H1 (cell line): ENCODE results near the gene SEC16A.

Experiments used
- POLR2AphosphoS5 ChIP-seq: IDR thresholded peaks from 2 replicates; pipeline ENCODE4 v1.6.1; 2011; ENCODE audit warnings: low read depth, low read length
- SIX5 ChIP-seq: IDR thresholded peaks from 2 replicates; pipeline ENCODE4 v1.6.1; 2011; ENCODE audit warnings: mild to moderate bottlenecking, low read depth, low read length
- TF ChIP-seq, protein P1 (sequence below), 3 experiments: IDR thresholded peaks; 1 replicate in 2 of 3; 2 replicates in 1 of 3; pipeline versions ENCODE4 v1.5.1 to v1.6.1; 2011; ENCODE audit warnings: low read length in 3 of 3, mild to moderate bottlenecking in 3 of 3, inconsistent platforms in 2 of 3, low read depth in 1 of 3, moderate library complexity in 1 of 3; ENCODE audit not compliant: insufficient read depth in 1 of 3; ENCODE audit errors: control extremely low read depth in 1 of 3

DNA sequence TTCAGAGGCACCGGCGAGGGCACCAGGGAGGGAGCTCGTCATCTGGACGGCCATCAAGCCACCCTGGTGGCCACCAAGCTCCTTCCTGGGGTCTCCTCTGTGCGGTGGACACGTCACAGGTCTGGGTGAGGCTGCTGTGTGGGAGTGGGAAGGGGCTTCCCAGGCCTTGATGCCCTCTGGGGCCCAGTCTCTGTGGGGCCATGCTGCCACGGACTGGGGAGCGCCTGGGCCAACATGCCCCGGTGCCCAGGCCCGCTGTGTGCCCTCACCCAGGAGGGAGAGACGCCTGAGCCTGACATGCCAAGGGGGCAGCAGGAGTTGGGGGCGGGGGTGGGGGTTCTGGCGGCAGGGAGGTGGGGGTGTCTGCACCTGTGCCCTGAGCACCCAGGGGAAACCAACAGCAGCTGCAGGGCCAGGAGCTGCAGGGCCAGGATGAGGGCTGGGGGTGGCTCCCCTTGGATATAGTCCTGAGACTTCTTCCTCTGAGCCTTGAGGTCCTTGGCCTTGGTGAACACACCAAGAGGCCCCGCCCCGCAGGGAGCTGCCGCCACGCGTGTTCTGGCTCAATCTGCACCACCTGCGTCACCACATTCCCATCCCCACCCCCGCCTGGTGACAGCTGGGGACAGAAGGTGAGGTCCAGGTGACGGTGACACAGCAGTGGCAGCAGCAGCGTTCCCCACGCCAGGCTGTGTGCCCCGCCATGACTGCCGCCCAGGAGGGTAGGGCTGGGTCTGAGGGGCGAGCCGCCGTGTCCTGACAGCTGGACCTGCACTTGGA lies 15.3 kb upstream of the SEC16A start:
- TF ChIP-seq SIX5, result no peak
- no peak for TF ChIP-seq POLR2AphosphoS5
- TF ChIP-seq, protein P1, sequence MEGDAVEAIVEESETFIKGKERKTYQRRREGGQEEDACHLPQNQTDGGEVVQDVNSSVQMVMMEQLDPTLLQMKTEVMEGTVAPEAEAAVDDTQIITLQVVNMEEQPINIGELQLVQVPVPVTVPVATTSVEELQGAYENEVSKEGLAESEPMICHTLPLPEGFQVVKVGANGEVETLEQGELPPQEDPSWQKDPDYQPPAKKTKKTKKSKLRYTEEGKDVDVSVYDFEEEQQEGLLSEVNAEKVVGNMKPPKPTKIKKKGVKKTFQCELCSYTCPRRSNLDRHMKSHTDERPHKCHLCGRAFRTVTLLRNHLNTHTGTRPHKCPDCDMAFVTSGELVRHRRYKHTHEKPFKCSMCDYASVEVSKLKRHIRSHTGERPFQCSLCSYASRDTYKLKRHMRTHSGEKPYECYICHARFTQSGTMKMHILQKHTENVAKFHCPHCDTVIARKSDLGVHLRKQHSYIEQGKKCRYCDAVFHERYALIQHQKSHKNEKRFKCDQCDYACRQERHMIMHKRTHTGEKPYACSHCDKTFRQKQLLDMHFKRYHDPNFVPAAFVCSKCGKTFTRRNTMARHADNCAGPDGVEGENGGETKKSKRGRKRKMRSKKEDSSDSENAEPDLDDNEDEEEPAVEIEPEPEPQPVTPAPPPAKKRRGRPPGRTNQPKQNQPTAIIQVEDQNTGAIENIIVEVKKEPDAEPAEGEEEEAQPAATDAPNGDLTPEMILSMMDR (IDR thresholded peaks at IDR 0.05; ENCODE audit: control extremely low read depth in 1 of 3, insufficient read depth in 1 of 3, low read depth in 1 of 3, low read length in 3 of 3), result no peak
